Right lobe of liver (tissue), 4 donors: ENCODE measurements around the gene TMEM86A.

Experiments
- CTCF ChIP-seq, 4 donors: fragments of 200-600 bp in 3 of 4; fragments of 450-650 bp in 1 of 4; IDR thresholded peaks; one replicate each; pipeline versions ENCODE4 v1.5.1 to v1.8.0; 2016 to 2022; ENCODE audit warnings: antibody characterized with exemption in 4 of 4, mild to moderate bottlenecking in 2 of 4
- POLR2A ChIP-seq: fragments of 450-650 bp; IDR thresholded peaks from one replicate; pipeline ENCODE4 v1.6.1; 2017; ENCODE audit warnings: antibody characterized with exemption, mild to moderate bottlenecking
- donor health status: DM: no; HTN: no; CAD: no.
- donor health status: DM: no; HTN: no; CAD: no.
- donor health status: DM: no; HTN: yes; CAD: no.

GRCh38 chr11:18704698-18705097 lies 6.1 kb downstream of the TMEM86A start:
- TF ChIP-seq CTCF (IDR thresholded peaks at IDR 0.05) (no peak), POLR2A (no peak)
